Right atrium auricular region (tissue), 2 donors: ENCODE results near the gene TNFRSF4. TPM values are rescaled to one million over a fixed set of nuclear protein-coding genes. Genes with fewer than 3 reads are reported as not detected.

ENCODE experiments used
- DNase-seq: peaks from one replicate; pipeline ENCODE4 v3.0.0-alpha.2; 2019; ENCODE audit warnings: low spot score
- H3K27ac ChIP-seq, 2 donors: fragments of 200-600 bp; sonication (generic); 1 replicate in 1 of 2; 2 replicates in 1 of 2; pipeline ENCODE4 v1.5.1; 2016 to 2019
- H3K27me3 ChIP-seq, 2 donors: fragments of 200-600 bp; sonication (generic); one replicate each; pipeline versions ENCODE4 v1.5.1 to v1.6.0; 2017 to 2019
- H3K36me3 ChIP-seq: fragments of 200-600 bp; sonication (generic); one replicate; pipeline ENCODE4 v1.5.1; 2016
- H3K4me1 ChIP-seq, 2 donors: fragments of 200-600 bp; sonication (generic); one replicate each; pipeline versions ENCODE4 v1.5.1 to v1.6.0; 2017 to 2019
- H3K4me3 ChIP-seq, 2 donors: fragments of 200-600 bp; sonication (generic); 1 replicate in 1 of 2; 2 replicates in 1 of 2; pipeline ENCODE4 v1.5.1; 2017 to 2019; ENCODE audit warnings: mild to moderate bottlenecking in 1 of 2, moderate library complexity in 1 of 2
- H3K9me3 ChIP-seq, 2 donors: fragments of 200-600 bp; sonication (generic); one replicate each; pipeline ENCODE4 v1.5.1; 2019
- CTCF ChIP-seq, 2 donors: fragments of 200-600 bp; sonication (generic); IDR thresholded peaks; one replicate each; pipeline ENCODE4 v1.5.1; 2019; ENCODE audit warnings: antibody characterized with exemption in 2 of 2
- total RNA-seq, 2 donors: library from RNA; depleted of rRNA; stranded (reverse); fragments of >200 nt; gene quantifications; one replicate each; pipeline ENCODE4 v1.1.0, GENCODE V29; 2016

TNFRSF4 gene
- total RNA-seq, 2 donors from 2014 or later, result 0.59 to 0.79 TPM

- H3K36me3 ChIP-seq, result no peaks in the 10 kb centered on the region
- peaks cover 4 to 8% of the 10 kb centered on the region in 2 donors for H3K27me3 ChIP-seq
- DNase-seq, result no peak
- H3K4me3 ChIP-seq, result peak within 1 kb of the TSS in 1 of 2 donors; percentile 4
- H3K27ac ChIP-seq, result no peak within 1 kb of the TSS
- TF ChIP-seq CTCF (IDR thresholded peaks at IDR 0.05), result no peak
- no peaks in the 10 kb centered on the region for H3K9me3 ChIP-seq
- H3K4me1 ChIP-seq, result peaks cover 0 to 14% of the 10 kb centered on the region in 2 donors
Measured at GRCh38 chr1:1246577-1247340, 32.8 kb upstream of the TNFRSF4 start, which contains the start of gene C1QTNF12. TSS of gene C1QTNF12 (minus strand) at chr1:1246722. CDS start at chr1:1246690, 32 bp downstream.

- Histone ChIP-seq H3K9me3 (no peaks in the 10 kb centered on the region), H3K4me1 (peaks cover 0 to 14% of the 10 kb centered on the region in 2 donors), H3K27me3 (peaks cover 4 to 8% of the 10 kb centered on the region in 2 donors), H3K36me3 (no peaks in the 10 kb centered on the region), H3K27ac (no peak overlapping the region), H3K4me3 (peak overlapping the region in 1 of 2 donors; percentile 4)
- no peak for DNase-seq
- no peak for TF ChIP-seq CTCF (IDR thresholded peaks at IDR 0.05)
Measured at GRCh38 chr1:1245817-1246576, 32.0 kb upstream of the TNFRSF4 start.

- Histone ChIP-seq H3K27ac (no peak overlapping the region), H3K27me3 (peaks cover 4 to 8% of the 10 kb centered on the region in 2 donors), H3K4me3 (no peak overlapping the region), H3K36me3 (no peaks in the 10 kb centered on the region), H3K4me1 (peaks cover 0 to 14% of the 10 kb centered on the region in 2 donors), H3K9me3 (no peaks in the 10 kb centered on the region)
- DNase-seq, result no peak
- no peak for TF ChIP-seq CTCF (IDR thresholded peaks at IDR 0.05)
Measured at GRCh38 chr1:1245178-1245816, 31.3 kb upstream of the TNFRSF4 start.

- no peak for DNase-seq
- Histone ChIP-seq H3K9me3 (no peaks in the 10 kb centered on the region), H3K4me3 (no peak overlapping the region), H3K27me3 (peaks cover 8 to 11% of the 10 kb centered on the region in 2 donors), H3K27ac (no peak overlapping the region), H3K4me1 (peaks cover 0 to 14% of the 10 kb centered on the region in 2 donors), H3K36me3 (no peaks in the 10 kb centered on the region)
- no peak for TF ChIP-seq CTCF (IDR thresholded peaks at IDR 0.05)
Measured at GRCh38 chr1:1244192-1244811, 30.3 kb upstream of the TNFRSF4 start.

GRCh38 chr1:1243807-1244191 lies 29.8 kb upstream of the TNFRSF4 start:
- Histone ChIP-seq H3K27ac (no peak overlapping the region), H3K4me1 (peaks cover 0 to 14% of the 10 kb centered on the region in 2 donors), H3K27me3 (peaks cover 8 to 11% of the 10 kb centered on the region in 2 donors), H3K9me3 (no peaks in the 10 kb centered on the region), H3K4me3 (no peak overlapping the region), H3K36me3 (no peaks in the 10 kb centered on the region)
- TF ChIP-seq CTCF (IDR thresholded peaks at IDR 0.05), result no peak
- DNase-seq, result no peak
